ENCODE data around the gene FAM76B.

FAM76B gene

DNA sequence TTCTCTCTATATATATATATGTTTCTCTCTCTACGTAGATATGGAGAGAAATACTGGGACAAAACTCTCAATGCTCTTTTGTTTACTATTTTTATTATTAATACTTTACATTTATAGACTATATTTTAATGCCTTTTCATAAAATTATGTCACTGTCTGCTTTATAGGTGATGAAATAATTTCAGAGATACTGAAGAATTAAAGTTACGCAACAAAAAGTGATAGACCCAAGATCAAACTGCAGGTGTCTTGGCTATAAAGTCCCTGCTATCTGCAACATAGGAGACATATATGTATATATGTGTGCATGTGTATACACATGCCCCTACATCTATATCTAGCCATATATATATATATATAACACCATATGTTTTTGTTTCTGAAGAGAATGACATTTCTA, 60.8 kb downstream of the FAM76B start:
- no peak for DNase-seq

DNA sequence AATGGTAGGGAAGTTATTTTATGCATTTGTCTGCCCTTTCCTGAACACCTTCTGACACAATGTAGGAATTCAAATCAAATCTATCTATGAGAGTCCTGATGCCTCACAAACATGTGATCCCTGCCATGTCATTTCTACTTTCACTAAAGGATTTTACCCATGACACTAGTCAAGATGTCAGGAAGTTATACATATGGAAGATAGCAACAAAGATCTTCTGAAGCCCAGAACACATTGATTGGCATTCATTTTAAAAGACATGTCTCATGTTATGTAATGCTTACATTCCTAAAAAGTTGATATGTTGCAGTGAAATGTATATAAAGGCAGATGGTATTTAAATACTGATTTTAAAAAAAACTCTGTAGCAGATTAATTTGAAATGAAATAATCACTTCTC, 61.5 kb downstream of the FAM76B start:
- no peak for DNase-seq

DNA sequence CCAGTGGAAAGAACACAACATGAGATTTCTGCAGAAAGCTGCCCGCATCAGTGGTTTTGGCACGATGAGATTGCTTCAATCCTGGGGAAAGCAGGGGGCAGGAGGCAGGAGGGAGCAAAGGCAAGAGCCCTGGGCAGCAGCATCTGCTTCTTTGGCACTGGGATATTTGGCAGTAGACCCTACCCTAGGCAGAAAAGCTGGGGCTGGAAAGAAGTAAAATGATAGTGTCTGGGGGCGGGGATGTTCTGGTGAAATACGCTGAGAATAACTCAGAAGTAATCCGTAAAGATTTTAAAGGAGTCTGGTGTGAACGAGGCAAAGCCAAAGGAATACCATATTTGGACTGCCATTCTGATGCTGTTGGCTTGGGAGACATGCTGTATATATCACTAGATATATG, 62.0 kb downstream of the FAM76B start:
- DNase-seq: no peak

DNA sequence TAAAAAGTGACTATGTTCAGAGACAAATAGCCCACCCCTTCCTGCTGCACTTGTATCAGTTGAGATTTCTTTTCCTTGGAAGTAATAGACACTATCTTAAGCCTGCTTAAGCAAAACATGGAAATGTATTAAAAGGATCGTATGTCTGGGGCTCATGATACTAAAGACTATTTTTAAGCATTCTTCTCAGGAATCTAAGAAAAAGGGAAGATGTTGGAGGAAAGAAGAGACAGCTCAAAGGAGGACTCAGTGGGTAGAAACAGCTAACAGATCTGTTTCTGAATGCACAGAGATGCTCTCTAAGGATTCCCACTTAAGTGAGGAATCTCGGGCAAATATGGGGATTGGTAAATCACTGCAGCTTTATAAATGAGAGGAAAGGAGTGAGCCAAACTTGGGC, 62.5 kb downstream of the FAM76B start:
- no peak for DNase-seq

DNA sequence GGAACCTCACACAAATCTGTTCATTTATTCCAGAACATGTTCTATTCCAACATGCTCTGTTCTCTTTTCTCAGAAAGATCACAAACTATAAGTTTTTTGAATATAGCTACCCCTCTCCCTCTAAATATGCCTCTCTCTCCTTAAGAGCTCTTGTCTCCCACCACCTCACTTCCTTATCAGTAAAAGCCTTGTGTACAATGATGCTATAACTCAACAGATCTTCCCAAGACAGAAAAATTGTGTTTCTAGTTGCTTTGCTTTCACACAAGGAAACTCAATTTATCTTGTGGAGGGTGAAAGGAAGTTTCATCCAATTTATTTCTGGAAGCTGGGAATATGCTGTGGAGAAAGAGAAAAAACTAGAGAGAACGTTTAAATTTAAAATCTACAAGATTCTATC, 64.4 kb downstream of the FAM76B start:
- DNase-seq: no peak

DNA sequence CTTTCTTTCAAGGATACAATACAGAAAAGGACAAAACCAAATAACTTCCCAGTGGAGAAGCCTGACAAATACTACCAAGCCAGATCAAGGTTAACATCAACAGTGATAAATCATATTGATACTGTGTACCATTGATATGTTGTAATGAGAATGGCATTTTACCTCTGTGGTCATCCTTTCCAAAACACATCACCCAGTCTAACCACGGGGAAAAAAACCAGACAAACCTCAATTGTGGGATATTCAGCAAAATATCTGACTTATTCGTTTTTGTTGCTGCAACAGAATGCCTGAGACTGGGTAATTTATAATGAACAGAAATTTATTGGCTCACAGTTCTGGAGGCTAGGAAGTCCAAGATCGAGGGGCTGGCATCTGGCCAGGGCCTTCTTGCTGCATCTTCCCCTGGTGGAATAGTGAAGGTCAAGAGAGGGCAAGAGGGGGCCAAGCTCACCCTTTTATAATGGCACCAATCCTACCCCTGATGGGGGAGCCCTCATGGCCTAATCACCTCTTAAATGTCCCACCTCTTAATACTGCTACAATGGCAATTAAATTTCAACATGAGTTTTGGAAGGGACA, 66.1 kb downstream of the FAM76B start:
- DNase-seq: no peak

DNA sequence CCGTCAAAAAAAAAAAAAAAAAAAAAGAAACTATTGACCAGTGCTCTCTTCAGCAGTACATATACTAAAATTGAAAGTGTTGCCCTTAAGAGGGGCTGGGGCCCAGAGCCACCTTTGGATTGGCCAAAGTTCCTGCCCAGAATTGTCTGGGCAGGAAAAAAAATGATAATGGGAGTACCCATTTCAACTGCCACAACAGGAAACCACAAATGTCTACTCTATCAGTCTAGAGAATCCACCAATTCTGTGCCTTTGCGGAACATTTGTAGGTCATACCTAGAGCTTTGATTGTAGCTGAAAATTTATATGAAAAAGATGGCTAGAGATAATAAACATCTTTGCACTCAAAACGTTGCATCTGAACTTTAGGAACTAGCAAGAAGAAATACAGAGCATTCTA, 69.4 kb downstream of the FAM76B start:
- no peak for DNase-seq

Measured in suppressor macrophage treated with lipopolysaccharide for 4 hours (primary cell).